OCI-LY3 (cell line): ENCODE data around the gene OTOA.

ENCODE experiments used
- H2AFZ ChIP-seq: fragments of 200-600, 300-600 bp; shearing (Covaris generic); 2 replicates; pipeline ENCODE4 v1.6.0; 2014; ENCODE audit warnings: antibody characterized with exemption, low read depth, low read length
- H3K27ac ChIP-seq: fragments of 200-600, 300-600 bp; sonication (generic); 2 replicates; pipeline ENCODE4 v1.5.1; 2014; ENCODE audit warnings: mild to moderate bottlenecking, low read length, moderate library complexity, mixed read lengths
- H3K27me3 ChIP-seq: fragments of 200-600, 300-600 bp; sonication (generic); 2 replicates; pipeline ENCODE4 v1.6.1; 2014; ENCODE audit warnings: low read depth, low read length, mixed read lengths
- H3K36me3 ChIP-seq: fragments of 200-600, 300-600 bp; sonication (generic); replicated peaks from 2 replicates; pipeline ENCODE3; 2014; ENCODE audit warnings: low read depth, low read length, mixed read lengths
- H3K4me1 ChIP-seq: fragments of 300-600, 200-600 bp; sonication (generic); 2 replicates; pipeline ENCODE4 v1.6.1; 2014; ENCODE audit warnings: low read length, mixed read lengths
- H3K4me2 ChIP-seq: fragments of 200-600, 300-600 bp; sonication (generic); 2 replicates; pipeline ENCODE4 v1.6.1; 2014; ENCODE audit warnings: low read length, mixed read lengths
- H3K4me3 ChIP-seq: fragments of 300-600, 200-600 bp; sonication (generic); 2 replicates; pipeline ENCODE4 v1.5.1; 2014; ENCODE audit warnings: antibody characterized with exemption, mild to moderate bottlenecking, low read length, moderate library complexity
- H3K79me2 ChIP-seq: fragments of 300-600, 200-600 bp; shearing (Covaris generic); 2 replicates; pipeline ENCODE4 v1.6.1; 2014; ENCODE audit warnings: mild to moderate bottlenecking, low read length, mixed read lengths
- H3K9ac ChIP-seq: fragments of 300-600, 200-600 bp; shearing (Covaris generic); 2 replicates; pipeline ENCODE4 v1.6.0; 2014; ENCODE audit warnings: mild to moderate bottlenecking, low read length, moderate library complexity
- H3K9me3 ChIP-seq: fragments of 200-600, 300-600 bp; shearing (Covaris generic); 2 replicates; pipeline ENCODE4 v1.6.1; 2014; ENCODE audit warnings: low read length, mixed read lengths; ENCODE audit not compliant: insufficient read depth
- H4K20me1 ChIP-seq: fragments of 200-600, 300-600 bp; sonication (generic); 2 replicates; pipeline ENCODE4 v1.6.1; 2016; ENCODE audit warnings: low read length, mixed read lengths; ENCODE audit not compliant: insufficient read depth
- EZH2phosphoT487 ChIP-seq: fragments of 200-600 bp; shearing (Covaris generic); IDR thresholded peaks from 2 replicates; pipeline ENCODE4 v1.6.1; 2018; ENCODE audit warnings: antibody characterized with exemption, mixed run types, low read depth
- TF ChIP-seq, protein P1 (sequence below): fragments of 200-600, 300-600 bp; sonication (generic); IDR thresholded peaks from 2 replicates; pipeline ENCODE4 v1.5.1; 2014; ENCODE audit warnings: antibody characterized with exemption, low read length, low read depth

Gene OTOA

DNA sequence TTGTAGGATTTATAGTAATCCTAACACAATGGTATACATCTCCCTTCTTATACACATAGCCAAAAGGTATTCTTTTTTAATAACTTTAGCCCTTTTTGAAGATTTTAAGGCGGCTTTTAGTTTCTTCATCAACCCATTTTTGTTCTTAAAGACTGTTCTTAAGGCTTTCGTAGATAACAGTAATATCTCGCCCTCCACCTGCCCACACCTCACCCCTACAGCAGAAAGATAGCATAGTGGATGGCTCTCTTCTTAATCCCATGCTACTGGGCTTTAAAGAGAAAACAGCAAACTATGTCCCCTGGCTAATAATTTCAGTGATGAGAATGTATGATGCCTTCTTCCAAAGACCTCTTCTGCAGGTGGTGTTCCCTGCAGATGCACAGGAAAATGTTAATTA is 20.0 kb upstream of the OTOA start:
- no peak for TF ChIP-seq EZH2phosphoT487
- TF ChIP-seq, protein P1, sequence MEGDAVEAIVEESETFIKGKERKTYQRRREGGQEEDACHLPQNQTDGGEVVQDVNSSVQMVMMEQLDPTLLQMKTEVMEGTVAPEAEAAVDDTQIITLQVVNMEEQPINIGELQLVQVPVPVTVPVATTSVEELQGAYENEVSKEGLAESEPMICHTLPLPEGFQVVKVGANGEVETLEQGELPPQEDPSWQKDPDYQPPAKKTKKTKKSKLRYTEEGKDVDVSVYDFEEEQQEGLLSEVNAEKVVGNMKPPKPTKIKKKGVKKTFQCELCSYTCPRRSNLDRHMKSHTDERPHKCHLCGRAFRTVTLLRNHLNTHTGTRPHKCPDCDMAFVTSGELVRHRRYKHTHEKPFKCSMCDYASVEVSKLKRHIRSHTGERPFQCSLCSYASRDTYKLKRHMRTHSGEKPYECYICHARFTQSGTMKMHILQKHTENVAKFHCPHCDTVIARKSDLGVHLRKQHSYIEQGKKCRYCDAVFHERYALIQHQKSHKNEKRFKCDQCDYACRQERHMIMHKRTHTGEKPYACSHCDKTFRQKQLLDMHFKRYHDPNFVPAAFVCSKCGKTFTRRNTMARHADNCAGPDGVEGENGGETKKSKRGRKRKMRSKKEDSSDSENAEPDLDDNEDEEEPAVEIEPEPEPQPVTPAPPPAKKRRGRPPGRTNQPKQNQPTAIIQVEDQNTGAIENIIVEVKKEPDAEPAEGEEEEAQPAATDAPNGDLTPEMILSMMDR, result no peak

DNA sequence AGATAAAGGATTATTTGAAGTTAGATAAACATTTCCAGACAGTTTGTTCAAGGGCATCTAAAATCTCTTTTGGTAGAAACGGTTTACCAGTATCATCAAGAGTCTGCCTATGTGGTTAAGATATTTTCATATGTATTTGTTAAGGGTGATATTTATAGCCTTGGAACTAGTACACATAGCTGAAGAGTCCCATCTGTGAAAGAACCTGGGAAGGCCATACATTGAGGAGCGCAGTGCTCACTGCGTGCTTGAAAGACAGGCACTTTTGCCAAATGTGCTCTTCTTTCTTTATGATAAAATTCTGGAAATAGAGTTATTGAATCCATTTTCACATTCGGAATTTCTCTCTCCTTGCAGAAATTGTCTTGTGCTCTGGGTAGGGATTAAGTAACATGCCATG is 19.1 kb upstream of the OTOA start:
- H3K9me3 ChIP-seq, result no peaks in the 10 kb centered on the region
- H3K27me3 ChIP-seq, result no peaks in the 10 kb centered on the region
- no peaks in the 10 kb centered on the region for H4K20me1 ChIP-seq
- no peaks in the 10 kb centered on the region for H3K36me3 ChIP-seq
- H3K27ac ChIP-seq, result peak overlapping the region; percentile 95
- TF ChIP-seq, protein P1, result no peak
- TF ChIP-seq EZH2phosphoT487, result no peak
- H3K4me3 ChIP-seq, result peak overlapping the region; percentile 61
- peak overlapping the region; percentile 82 for H3K4me2 ChIP-seq
- H2AFZ ChIP-seq, result no peak overlapping the region
- H3K79me2 ChIP-seq, result peaks cover 27% of the 10 kb centered on the region
- H3K9ac ChIP-seq, result peak overlapping the region; percentile 79
- peaks cover 61% of the 10 kb centered on the region for H3K4me1 ChIP-seq

More for the DNA sequence above, 20.0 kb upstream of the OTOA start:
- Histone ChIP-seq H3K79me2 (peaks cover 27% of the 10 kb centered on the region), H3K9me3 (no peaks in the 10 kb centered on the region), H3K4me1 (peaks cover 61% of the 10 kb centered on the region), H2AFZ (no peak overlapping the region), H3K27ac (peak overlapping the region; percentile 95; the same call in 1 of the 2 replicates), H4K20me1 (no peaks in the 10 kb centered on the region), H3K36me3 (no peaks in the 10 kb centered on the region), H3K27me3 (no peaks in the 10 kb centered on the region), H3K4me2 (peak overlapping the region; percentile 82), H3K9ac (peak overlapping the region; percentile 79; the same call in 1 of the 2 replicates), H3K4me3 (peak overlapping the region; percentile 61)

DNA sequence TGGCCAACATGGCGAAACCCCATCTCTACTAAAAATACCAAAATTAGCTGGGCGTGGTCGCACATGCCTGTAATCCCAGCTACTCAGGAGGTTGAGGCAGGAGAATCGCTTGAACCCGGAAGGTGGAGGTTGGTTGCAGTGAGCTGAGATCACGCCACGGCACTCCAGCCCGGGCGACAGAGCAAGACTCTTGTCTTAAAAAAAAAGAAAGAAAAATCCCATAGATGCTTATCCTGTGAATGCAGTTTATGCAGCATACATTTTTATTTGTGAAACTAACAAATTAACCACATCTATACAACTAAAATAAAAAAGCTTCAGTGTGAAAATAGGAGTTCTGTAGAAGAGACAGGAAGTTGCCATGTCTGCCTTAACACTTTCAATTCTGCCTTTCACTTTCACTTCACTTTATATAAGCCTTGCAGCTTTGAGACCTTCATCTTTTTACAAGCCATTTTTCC is 18.5 kb upstream of the OTOA start:
- no peaks in the 10 kb centered on the region for H3K27me3 ChIP-seq
- no peaks in the 10 kb centered on the region for H3K36me3 ChIP-seq
- no peaks in the 10 kb centered on the region for H4K20me1 ChIP-seq
- peak overlapping the region; percentile 61 for H3K4me3 ChIP-seq
- H2AFZ ChIP-seq, result no peak overlapping the region
- H3K4me1 ChIP-seq, result peaks cover 65% of the 10 kb centered on the region
- peak overlapping the region; percentile 82 for H3K4me2 ChIP-seq
- H3K9me3 ChIP-seq, result no peaks in the 10 kb centered on the region
- no peak for TF ChIP-seq EZH2phosphoT487
- TF ChIP-seq, protein P1, result no peak
- peaks cover 27% of the 10 kb centered on the region for H3K79me2 ChIP-seq
- H3K9ac ChIP-seq, result peak overlapping the region; percentile 79
- H3K27ac ChIP-seq, result peak overlapping the region; percentile 95

DNA sequence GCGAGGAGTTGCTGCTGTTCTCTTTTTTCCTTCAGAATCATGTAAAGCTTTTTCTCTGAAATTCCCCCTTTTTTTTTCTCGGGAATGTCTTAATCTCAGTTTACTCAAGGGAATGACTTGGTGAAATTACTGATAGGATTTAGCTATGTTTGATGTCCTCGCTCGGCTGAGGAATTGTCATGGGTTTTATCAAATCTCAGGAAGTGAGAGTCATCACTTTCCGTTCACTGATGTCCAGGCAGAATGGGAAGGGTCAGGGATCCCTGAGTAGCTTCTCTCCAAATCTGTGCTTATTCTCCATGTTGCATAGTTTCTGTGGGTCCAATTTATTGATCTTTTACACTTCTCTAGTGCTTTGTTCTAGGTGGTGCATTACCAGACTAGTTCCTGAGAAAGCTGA is 17.7 kb upstream of the OTOA start:
- H3K36me3 ChIP-seq, result no peaks in the 10 kb centered on the region
- H3K9ac ChIP-seq, result peak overlapping the region; percentile 74
- H2AFZ ChIP-seq, result no peak overlapping the region
- H3K4me2 ChIP-seq, result peak overlapping the region; percentile 82
- no peaks in the 10 kb centered on the region for H3K27me3 ChIP-seq
- H3K4me1 ChIP-seq, result peaks cover 69% of the 10 kb centered on the region
- peaks cover 27% of the 10 kb centered on the region for H3K79me2 ChIP-seq
- TF ChIP-seq EZH2phosphoT487, result no peak
- TF ChIP-seq, protein P1, result no peak
- peak overlapping the region; percentile 61 for H3K4me3 ChIP-seq
- no peaks in the 10 kb centered on the region for H3K9me3 ChIP-seq
- no peaks in the 10 kb centered on the region for H4K20me1 ChIP-seq
- peak overlapping the region; percentile 95 for H3K27ac ChIP-seq
